GM19240 (cell line): ENCODE data around the gene GPC1.

Source experiments
- DNase-seq: peaks from one replicate; pipeline ENCODE4 v3.0.0; 2011; ENCODE audit warnings: low spot score; ENCODE audit not compliant: insufficient read length

Gene GPC1

DNA sequence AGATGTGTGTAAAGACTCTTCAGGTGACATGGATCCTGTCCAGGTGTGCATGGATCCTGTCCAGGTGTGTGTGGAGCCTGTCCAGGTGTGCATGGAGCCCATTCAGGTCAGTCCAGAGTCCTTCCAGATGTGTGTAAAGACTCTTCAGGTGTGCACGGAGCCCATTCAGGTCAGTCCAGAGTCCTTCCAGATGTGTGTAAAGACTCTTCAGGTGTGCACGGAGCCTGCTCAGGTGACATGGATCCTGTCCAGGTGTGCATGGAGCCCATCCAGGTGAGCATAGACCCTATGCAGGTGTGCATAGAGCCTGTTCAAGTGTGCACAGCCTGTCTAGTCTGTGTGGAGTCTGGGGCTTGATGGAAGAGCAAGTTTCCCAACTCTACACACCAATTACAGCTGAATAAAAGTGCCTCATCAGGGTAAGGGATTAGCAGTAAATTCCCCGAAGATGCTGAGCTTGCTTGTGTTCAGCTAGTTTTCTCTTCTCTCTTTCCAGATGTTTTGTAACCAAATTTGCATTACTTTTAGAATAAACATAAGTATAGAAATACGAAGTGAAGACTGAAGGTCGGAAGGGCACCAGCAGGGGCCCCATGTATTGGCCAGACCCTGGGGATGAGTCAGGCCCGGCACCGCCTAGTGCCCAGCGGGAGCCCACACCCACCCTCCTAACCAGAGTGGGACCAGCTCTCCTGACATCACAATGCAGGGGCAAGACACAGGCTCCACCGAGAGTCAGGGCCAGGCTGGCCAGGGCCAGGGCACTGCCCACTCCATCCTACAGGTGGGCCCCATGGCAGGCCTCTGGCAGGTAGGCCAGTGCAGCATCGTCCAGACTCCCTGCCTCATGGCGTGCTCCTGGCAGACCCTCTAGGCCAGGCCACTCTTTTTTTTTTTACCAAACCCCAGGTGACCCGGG is 38.6 kb upstream of the GPC1 start:
- DNase-seq, result no peak

DNA sequence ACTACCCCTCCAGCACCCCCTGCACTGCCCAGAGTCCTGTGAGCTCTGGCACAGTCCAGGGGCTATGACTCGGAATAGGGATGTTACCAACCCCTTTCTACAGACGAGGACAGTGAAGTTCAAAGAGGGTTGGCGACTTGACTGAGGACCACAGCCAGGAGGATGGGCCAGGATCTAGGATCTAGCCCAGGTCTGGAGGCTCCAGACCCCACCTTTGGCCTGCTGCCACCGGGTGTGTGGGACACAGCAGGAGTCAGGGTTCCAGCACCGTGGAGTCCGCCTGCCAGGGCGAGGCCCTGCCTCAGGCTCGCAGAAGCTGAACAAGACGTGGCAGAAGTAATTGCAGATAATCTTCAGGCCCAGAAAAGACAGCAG is 37.9 kb upstream of the GPC1 start:
- no peak for DNase-seq

DNA sequence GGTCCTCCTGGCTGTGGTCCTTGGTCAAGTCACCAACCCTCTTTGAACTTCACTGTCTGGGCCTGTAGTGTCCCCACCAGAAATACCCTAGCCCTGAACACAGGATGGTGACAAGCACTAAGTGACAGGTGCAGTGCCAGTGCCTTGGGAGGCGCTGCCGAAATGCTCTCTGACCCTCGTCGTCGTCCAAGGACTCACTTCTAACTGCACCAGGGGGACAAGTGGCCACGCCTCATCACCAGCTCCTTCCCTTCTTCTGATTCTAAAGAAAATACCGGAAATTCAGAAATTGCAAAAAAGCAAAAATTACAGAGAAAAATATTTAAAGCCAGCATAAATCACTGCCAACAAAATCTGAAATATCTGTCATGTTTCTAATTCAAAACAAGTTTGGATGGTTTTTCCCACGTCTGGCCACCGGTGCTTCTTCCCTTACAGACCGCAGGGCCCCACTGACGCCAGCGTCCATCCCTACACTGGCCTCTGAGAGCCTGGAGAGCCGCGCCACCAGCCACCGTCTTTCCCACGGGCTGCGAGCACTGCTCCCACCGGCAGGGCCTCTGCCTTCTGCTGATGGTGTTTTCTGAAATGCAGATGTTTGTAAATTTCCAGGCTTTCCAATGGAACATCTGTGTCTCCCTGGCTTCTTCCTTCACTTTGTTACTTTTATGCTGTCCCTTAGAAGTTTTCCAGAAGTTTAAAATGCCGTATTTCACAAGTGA is 37.4 kb upstream of the GPC1 start:
- DNase-seq, result no peak

DNA sequence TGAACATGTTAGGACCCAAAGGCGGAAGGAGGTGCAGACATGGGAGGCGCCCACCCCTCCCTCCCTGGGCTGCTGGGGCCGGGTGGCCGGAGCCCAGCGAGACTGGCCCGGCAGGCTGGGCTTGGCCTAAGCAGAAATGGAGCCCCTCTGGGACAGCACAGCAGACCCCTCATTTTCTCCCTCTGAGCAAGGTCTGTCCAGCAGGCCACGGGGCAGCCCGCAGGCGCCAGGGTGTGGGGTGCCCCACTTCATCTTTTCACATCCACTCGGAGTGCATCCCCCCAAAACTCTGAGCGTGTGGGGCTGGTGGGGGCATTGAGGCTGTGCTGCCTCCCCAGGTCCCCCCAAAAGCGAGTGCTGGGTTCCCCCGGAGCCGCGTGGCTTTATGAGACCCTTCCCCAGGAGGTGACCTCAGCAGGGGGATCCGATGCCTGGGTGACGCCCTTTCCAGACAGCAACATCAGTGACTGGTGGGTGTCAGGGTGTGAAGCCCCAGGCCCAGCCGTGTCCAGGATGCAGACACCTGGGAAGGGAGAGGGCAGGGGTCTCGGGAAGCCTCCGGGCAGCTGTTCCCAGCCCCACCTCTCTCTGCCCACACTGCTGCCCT is 36.7 kb upstream of the GPC1 start:
- no peak for DNase-seq

DNA sequence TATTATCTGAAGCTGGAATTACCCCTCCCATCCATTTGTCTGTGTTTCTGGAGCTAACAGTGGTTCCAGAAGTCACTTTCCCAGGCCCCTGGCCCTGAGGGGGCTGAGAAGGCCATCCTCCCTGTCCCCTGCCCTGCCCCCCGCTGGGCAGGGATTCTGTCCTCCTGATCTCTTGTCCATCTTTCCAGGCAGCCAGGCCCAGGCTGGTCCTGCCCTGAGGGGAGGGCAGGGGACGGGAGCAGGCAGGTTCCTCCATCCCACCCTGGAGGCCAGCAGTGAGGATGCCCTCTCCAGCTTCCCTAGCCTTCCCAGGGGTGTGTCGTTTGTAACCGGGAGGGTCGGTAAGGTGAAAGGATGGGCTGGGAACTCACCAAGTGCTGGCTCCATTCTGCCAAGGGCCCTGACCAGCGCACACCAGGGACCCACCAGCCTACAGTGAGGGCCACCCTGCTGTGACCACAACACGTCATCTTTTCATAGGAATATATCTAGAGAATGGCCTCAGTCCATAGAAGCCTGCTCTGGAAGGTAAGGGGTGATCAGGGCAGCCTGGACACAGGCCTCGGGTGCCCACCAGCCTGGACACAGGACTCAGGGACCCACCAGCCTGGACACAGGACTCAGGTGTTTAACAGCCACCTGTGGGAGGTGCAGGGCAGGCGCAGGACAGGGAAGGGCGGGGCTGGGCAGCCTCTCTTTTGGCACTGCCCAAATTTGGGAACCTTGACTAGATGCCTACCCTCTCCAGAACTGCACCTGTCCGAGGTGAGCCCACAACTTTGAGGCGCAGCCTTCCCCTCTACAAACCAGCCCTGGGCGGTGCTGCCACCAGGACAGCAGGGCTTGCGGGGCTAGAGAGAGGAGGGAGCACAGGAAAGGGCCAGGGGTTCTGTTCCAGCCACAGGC is 35.8 kb upstream of the GPC1 start:
- DNase-seq, result no peak

DNA sequence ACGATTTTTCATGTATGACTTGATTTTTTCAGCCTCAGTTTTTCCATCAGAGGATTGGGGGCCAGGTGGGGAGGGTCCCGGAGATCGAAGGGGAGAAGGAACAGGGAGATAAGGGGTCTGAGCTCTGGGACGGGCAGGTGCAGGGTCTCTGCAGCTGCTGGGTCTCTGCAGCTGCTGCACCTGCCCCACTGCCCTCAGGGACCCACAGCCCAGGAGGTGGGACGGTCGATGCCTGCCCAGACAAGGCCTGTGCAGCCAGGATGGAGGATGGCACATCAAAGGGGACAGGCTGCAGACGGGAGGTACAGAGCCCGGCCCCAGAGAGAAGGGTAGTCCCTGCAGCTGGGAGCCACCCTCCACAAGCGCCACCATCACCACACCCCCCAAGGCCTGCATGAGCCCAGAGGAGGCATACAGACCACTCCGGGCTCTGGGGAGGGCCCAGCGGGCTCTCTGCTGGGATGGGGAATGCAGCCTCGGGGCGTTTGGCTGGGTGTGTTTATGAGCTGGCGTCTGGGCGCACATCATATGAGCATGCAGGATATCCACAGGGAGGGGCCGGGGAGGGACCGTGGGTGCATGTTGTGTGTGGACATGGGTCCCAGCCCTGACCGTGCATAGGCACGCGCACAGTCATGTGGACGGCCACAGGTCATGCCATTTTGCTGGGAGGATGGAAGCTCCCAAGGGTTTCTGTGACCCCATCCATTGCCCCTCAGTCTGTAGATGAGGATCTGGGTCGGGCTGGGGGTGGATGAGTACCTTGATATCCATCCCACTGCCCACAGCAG is 34.9 kb upstream of the GPC1 start:
- DNase-seq, result no peak

DNA sequence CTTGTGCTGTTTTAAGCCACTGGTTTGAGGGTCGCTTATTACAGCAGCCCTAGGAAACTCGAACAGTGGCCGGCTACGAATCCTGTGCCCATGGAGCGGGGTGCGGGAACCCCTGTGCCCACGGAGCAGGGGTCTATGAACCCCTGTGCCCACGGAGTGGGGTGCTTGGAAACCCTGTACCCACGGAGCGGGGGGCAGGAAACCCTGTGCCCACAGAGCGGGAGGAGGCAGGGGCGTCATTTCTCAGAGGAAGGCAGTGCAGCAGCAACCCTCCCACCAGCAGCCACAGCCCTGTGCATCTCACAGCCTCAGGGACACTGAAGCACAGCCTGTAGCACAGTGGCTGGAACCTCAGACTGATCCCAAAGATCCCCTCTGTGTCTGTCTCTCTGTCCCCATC is 34.2 kb upstream of the GPC1 start:
- no peak for DNase-seq

DNA sequence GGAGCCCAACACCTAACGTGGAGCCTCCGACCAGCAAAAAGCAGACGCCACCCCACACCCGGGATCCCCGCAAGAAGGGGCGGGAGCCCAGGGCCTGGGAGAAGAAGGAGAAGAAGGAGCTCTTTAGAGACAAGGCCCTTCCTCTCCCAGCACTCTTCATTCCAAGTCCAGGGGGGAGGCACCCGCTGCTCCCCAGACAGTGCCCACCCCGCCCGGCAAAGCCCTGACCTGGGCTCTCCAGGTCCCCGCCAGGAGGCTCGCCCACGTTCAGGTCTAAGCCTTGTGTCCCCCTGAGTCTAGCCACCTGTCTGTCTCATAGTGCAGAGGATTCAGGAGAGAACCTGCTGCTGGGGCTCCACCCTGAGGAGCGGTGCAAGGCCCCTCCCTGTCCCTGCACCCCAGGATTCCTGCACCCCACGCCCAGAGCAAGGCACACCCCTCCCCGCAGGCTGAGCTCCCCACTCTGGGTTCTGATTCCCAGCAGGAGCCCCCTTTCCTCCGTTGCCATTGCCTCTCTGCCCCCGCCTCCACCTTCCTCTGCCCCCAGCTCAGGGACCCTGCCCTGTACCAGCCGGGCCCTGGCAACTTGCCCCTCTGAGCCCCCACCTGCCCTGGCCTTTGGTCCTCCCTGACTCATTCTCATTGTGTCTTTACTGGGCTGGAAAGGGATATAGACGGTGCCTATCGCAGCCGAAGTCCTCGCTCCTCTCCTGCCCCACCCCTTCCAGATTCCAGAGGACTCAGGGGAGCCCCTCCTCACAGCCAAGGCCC is 33.5 kb upstream of the GPC1 start:
- DNase-seq, result no peak

DNA sequence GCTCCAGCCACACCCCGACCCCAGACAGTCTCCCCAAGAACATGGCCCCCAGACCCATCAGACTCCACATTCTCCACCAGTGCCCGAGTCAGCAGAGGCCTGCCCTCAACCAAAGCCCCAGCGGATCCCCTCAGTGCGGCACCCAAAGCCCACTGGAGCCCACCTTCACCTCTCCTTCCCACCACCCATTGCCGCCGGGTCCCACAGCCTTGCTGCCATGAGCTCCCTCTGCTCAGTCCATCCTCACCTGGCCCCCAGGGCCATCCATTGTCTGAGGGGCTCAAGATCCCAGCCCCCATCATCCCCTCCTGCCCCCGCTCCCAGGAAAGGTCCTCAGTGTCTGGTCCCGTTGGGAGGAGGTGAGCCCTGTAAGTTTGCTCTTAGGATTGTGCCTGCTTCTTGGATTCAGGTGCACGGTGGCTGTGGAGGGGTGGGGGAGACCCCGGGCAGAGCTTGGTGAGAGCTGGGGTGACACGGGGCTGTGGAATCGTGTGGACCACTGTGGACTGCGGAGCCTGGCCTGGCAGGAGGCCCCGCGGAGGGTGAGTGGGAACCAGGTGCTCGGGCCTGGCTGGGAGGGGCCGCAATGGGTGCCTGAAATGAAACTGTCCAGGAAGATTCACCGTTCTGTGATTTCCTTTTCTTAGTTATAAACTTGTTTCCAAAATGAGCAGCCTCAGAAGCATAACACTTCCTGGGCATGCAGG is 32.7 kb upstream of the GPC1 start:
- DNase-seq, result no peak

DNA sequence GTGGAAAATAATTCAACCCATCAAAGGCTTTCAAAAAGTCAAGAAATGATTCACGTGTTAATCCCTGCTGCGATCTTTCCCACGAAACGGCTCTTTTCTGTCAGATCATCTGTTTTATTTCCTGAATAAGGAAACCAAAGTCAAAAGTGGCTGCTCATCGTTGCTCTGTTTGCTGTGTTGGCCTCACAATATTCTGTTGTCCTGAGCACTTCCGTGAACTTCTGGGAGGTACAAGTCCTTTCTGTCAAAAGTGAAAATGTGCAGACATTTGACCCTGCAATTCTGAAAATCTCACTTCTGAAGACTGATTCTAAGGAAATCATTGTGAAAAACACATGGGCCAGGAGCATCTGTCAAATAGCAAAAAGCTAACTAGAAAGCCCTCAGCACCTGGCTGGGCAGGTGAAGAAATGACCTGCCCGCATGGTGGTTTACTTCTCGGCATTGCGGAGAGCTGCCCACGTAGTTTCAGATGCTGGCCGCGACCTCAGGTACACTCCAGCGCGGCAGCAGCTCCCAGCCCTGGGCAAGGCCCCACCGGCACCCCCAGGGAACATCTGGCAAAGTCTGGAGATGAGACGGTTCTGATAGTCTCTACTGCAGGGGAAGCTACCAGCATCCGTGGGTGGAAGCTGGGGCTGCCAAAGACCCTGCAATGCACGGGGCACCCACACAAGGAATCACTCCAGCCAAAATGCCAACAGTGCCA is 31.9 kb upstream of the GPC1 start:
- no peak for DNase-seq

DNA sequence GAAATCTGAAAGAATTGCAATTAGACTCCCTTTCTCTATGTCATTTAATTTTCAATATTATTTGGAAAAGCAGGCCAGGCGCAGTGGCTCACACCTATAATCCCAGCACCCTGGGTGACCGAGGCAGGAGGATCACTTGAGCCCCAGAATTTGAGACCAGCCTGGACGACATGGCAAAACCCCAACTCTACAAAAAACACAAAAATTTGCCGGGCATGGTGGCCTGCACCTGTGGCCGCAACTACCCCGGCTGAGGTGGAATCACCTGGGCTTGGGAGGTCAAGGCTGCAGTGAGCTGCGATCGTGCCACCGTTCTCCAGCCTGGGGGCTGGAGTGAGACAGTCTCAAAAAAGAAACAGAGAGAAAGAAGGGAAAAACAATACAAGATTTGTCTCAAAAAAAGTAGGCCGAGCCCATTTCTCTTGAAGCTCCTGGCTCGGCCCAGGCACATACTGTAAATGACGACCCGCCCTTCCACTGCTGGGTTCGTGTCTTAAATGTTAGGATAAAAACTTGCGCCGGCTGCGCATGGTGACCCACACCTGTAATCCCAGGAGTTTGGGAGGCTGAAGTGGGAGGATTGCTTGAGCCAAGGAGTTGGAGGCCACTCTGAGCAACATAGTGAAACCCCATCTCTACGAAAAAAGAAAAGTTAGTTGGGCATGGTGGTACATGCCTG is 31.1 kb upstream of the GPC1 start:
- no peak for DNase-seq

DNA sequence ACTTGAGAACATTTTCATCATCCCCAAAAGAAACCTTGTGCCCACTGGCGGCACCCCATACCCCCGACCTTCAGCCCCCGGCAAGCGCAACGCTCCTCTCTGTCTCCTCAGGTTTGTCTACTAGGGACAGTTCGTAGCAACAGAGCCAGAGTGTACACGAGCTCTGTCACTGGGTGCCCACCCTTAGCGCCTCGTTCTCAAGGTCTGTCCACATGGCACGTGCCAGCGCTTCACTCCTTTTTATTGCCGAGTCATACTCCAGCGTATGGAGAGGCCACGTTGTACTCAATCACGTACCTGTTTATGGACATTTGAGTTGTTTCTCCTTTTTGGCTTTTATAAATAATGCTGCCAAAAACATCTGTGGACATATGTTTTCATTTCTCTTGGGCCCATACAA is 30.3 kb upstream of the GPC1 start:
- DNase-seq, result no peak

DNA sequence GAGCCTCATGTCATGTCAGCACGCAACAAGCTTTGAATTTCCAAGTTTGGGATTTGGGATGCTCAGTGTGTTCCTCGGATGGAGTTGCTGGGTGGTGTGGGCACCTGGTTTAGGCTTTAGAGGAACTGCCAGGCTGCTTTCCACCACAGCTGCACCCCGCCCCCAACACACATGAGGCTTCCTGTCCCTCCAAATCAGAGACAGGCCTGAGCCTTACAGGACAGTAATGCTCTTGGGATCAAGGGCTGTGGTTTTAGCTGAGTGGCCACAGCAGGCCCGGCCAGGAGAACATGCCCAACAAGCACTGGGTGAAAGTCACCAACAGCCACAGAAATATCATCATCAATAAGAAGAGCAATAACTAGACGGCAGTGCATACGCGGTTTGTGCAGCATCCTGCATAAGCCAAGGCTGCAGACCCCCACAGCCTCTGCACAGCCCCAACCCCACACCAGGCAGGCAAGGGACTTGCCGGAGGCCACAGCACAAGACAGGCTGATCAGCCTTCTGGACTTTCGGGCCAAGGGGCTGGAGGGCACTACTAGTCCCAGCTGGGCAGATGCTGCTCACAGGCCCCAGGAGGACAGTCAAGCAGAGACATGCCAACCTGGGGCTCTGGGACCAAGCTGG is 29.7 kb upstream of the GPC1 start:
- no peak for DNase-seq

DNA sequence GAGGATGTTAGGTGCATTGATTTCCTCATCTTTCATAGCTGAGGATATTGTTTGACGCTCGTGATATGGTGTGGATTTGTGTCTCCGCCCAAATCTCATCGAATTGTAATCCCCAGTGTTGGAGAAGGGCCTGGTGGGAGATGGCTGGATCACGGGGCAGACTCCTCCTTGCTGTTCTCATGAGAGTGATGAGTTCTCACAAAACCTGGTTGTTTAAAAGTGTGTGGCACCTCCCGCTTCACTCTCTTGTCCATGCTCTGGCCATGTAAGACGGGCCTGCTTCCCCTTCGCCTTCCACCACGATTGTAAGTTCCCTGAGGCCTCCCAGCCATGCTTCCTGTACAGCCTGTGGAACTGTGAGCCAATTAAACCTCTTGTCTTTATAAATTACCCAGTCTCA is 28.4 kb upstream of the GPC1 start:
- DNase-seq, result no peak

DNA sequence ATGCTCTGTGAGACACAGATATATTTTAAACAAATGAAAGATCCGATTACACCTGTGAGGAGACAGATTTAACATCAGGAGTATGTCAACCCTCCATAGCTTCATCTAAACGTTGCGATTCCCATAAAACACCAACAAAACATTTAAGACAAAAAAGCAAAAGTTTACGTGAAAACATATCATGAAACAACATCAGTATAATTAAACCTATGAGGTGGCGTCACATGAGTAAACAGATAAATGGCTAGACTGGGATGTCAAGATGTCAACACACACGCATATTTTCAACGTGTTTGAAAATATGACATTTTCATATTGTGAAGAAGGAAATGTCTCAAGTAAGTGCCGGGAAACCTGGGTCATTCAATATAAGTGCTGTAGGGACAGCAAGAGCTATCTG is 25.5 kb upstream of the GPC1 start:
- DNase-seq, result no peak

DNA sequence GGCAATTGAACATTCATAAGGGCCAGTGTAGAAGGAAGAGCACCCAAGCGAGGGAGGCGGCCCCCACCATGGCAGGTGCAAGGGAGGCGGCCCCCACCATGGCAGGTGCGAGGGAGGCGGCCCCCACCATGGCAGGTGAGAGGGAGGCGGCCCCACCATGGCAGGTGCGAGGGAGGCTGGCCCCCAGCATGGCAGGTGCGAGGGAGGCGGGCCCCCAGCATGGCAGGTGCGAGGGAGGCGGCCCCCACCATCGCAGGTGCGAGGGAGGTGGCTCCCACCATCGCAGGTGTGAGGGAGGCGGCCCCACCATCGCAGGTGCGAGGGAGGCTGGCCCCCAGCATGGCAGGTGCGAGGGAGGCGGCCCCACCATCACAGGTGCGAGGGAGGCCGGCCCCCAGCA is 24.7 kb upstream of the GPC1 start:
- DNase-seq, result no peak
